Vagina (tissue), 2 donors: ENCODE results near the gene SKOR1.

Source experiments
- POLR2A ChIP-seq, 2 donors: fragments of 450-650 bp; IDR thresholded peaks; one replicate each; pipeline ENCODE4 v1.6.1; 2017; ENCODE audit warnings: antibody characterized with exemption in 2 of 2, mild to moderate bottlenecking in 2 of 2, moderate library complexity in 2 of 2
- POLR2AphosphoS5 ChIP-seq, 2 donors: sonication (generic); formaldehyde crosslinking; IDR thresholded peaks; one replicate each; pipeline ENCODE4 v1.9.0; 2017; ENCODE audit warnings: antibody characterized with exemption in 2 of 2, mild to moderate bottlenecking in 2 of 2, low read depth in 1 of 2; ENCODE audit not compliant: insufficient read depth in 1 of 2
- TF ChIP-seq, protein P1 (sequence below), 3 experiments: fragments of 450-650 bp in 2 of 3; fragments of 200-600 bp in 1 of 3; sonication (generic) in 1 of 3; IDR thresholded peaks; one replicate each; pipeline ENCODE4 v1.5.1; 2017 to 2019; ENCODE audit warnings: antibody characterized with exemption in 3 of 3, mild to moderate bottlenecking in 2 of 3, moderate library complexity in 2 of 3

DNA sequence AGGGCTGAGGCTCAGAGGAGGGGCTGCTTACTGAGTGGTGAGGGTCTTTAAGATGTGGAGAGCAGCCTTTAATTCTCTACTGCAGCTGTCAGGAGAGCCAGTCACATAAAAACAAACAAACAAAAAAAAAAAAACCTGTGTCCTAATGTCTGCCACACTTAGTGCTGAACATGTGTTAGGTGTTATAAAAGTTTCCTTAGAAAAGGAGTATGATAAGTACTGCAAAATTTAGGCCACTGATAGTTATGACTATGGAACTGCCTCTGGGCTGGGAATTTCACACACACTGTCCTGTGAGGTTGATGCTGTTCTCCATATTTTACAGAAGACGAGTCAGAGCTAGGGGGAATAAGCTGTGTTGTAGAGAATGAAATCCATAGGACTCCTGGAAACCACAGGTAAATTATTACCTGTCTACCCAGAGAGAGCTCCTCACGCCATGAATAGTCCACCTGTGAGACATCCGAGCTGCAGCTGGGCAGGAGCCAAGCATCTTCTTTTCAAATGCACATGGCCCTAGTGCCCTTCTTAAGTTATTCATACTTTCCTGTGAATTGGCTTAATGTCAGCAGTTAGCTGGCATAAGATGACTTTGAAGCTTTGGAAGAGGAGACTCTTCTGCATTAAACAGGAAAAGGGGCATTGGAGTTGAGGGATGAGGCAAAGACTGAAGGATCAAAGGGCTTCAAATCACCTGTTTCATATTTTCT lies 34.5 kb upstream of the SKOR1 start:
- TF ChIP-seq, protein P1, sequence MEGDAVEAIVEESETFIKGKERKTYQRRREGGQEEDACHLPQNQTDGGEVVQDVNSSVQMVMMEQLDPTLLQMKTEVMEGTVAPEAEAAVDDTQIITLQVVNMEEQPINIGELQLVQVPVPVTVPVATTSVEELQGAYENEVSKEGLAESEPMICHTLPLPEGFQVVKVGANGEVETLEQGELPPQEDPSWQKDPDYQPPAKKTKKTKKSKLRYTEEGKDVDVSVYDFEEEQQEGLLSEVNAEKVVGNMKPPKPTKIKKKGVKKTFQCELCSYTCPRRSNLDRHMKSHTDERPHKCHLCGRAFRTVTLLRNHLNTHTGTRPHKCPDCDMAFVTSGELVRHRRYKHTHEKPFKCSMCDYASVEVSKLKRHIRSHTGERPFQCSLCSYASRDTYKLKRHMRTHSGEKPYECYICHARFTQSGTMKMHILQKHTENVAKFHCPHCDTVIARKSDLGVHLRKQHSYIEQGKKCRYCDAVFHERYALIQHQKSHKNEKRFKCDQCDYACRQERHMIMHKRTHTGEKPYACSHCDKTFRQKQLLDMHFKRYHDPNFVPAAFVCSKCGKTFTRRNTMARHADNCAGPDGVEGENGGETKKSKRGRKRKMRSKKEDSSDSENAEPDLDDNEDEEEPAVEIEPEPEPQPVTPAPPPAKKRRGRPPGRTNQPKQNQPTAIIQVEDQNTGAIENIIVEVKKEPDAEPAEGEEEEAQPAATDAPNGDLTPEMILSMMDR (IDR thresholded peaks at IDR 0.05) = no peak
- TF ChIP-seq POLR2A (IDR thresholded peaks at IDR 0.05) (no peak), POLR2AphosphoS5 (IDR thresholded peaks at IDR 0.05; ENCODE audit: insufficient read depth in 1 of 2, low read depth in 1 of 2) (no peak)
